Mucosa of descending colon (tissue), 3 donors: ENCODE results near the gene WASF3. TPM values are rescaled to one million over a fixed set of nuclear protein-coding genes. Genes with fewer than 3 reads are reported as not detected.

Experiments used
- ATAC-seq: fragments of 200-7000 bp; cut with Tn5 transposase; one replicate; pipeline ENCODE4 v1.9.1; 2020; ENCODE audit warnings: mild to moderate bottlenecking, moderate library complexity
- DNase-seq, 3 donors: peaks; one replicate each; pipeline ENCODE4 v3.0.0-alpha.2; 2020
- H3K36me3 ChIP-seq: fragments of 200-600 bp; one replicate; pipeline ENCODE4 v1.8.0; 2021; ENCODE audit warnings: low read depth, mild to moderate bottlenecking
- H3K4me1 ChIP-seq: fragments of 200-600 bp; one replicate; pipeline ENCODE4 v1.8.0; 2021; ENCODE audit warnings: low read depth, mild to moderate bottlenecking
- H3K4me3 ChIP-seq: fragments of 200-600 bp; one replicate; pipeline ENCODE4 v1.8.0; 2021; ENCODE audit warnings: mild to moderate bottlenecking
- H3K9me3 ChIP-seq: fragments of 200-600 bp; one replicate; pipeline ENCODE4 v1.8.0; 2021; ENCODE audit warnings: mild to moderate bottlenecking
- CTCF ChIP-seq: fragments of 200-600 bp; IDR thresholded peaks from one replicate; pipeline ENCODE4 v1.8.0; 2022; ENCODE audit warnings: antibody characterized with exemption, mild to moderate bottlenecking
- intact Hi-C, 2 donors: fragments of 100-400 bp; cut with DNase I in 1 of 2; cut with micrococcal nuclease in 1 of 2; formaldehyde crosslinking; loops; one replicate each; pipeline versions ENCODE4 v1.11.0 to v1.11.1; 2022; cut with DNase I, micrococcal nuclease
- total RNA-seq, 3 donors: library from RNA; stranded (reverse); fragmentation: NEBNext Ultra II Directional in 2 of 3; extraction: Animal tissue kit (Norgen Biotek cat#: 25700) in 2 of 3; gene quantifications; one replicate each; pipeline versions ENCODE4 v1.2.1 to v1.2.4, GENCODE V29; 2021 to 2023
- donor health status: DM: no; HTN: no; CAD: no; lungs with moderate emphysema.
- donor health status: DM: no; HTN: no; CAD: no.
- donor health status: DM: no; HTN: yes; CAD: no.

WASF3 gene
- total RNA-seq, 3 donors from 2014 or later = 1.4 to 18.4 (median 4.4) TPM

GRCh38 chr13:26562512-26562890, 5.0 kb downstream of the WASF3 start:
- peaks cover 10% of the 10 kb centered on the region for H3K4me1 ChIP-seq
- H3K9me3 ChIP-seq = no peaks in the 10 kb centered on the region
- ATAC-seq (no peak), DNase-seq (no peak)
- intact Hi-C loops = no loop called here
- no peak for TF ChIP-seq CTCF
- no peak overlapping the region for H3K4me3 ChIP-seq
- H3K36me3 ChIP-seq = no peaks in the 10 kb centered on the region

- ATAC-seq = no peak
- Histone ChIP-seq H3K4me3 (no peak overlapping the region), H3K4me1 (no peaks in the 10 kb centered on the region), H3K36me3 (no peaks in the 10 kb centered on the region), H3K9me3 (no peaks in the 10 kb centered on the region)
- no peak for DNase-seq
- no peak for TF ChIP-seq CTCF
- intact Hi-C loops = no loop called here
These were observed 6.2 kb downstream of the WASF3 start for GRCh38 chr13:26563713-26564112.

GRCh38 chr13:26568132-26568815, 10.8 kb downstream of the WASF3 start:
- intact Hi-C loops = no loop called here

GRCh38 chr13:26571518-26571917, 14.0 kb downstream of the WASF3 start:
- Histone ChIP-seq H3K9me3 (no peaks in the 10 kb centered on the region), H3K4me1 (no peaks in the 10 kb centered on the region), H3K36me3 (no peaks in the 10 kb centered on the region), H3K4me3 (no peak overlapping the region)
- no peak for TF ChIP-seq CTCF
- ATAC-seq (no peak), DNase-seq (no peak)
- intact Hi-C loops = no loop called here

More at GRCh38 chr13:26568132-26568815, 10.8 kb downstream of the WASF3 start:
- H3K4me3 ChIP-seq = no peak overlapping the region
- no peaks in the 10 kb centered on the region for H3K4me1 ChIP-seq
- H3K36me3 ChIP-seq = no peaks in the 10 kb centered on the region
- no peaks in the 10 kb centered on the region for H3K9me3 ChIP-seq
- no peak for ATAC-seq
- no peak for DNase-seq
- TF ChIP-seq CTCF = no peak

- Histone ChIP-seq H3K4me3 (no peak overlapping the region), H3K4me1 (no peaks in the 10 kb centered on the region), H3K9me3 (peaks cover 4% of the 10 kb centered on the region), H3K36me3 (no peaks in the 10 kb centered on the region)
- ATAC-seq = no peak
- TF ChIP-seq CTCF = no peak
- no peak for DNase-seq
- intact Hi-C loops = no loop called here
These were observed 17.8 kb downstream of the WASF3 start for GRCh38 chr13:26575244-26575643.

GRCh38 chr13:26579580-26579979, 22.1 kb downstream of the WASF3 start:
- peaks cover 4% of the 10 kb centered on the region for H3K9me3 ChIP-seq
- TF ChIP-seq CTCF = no peak
- no peak overlapping the region for H3K4me3 ChIP-seq
- H3K36me3 ChIP-seq = no peaks in the 10 kb centered on the region
- no peaks in the 10 kb centered on the region for H3K4me1 ChIP-seq
- intact Hi-C loops = no loop called here
- ATAC-seq = no peak
- DNase-seq = no peak
